ENCODE measurements around the gene FBXW12.
"Not testable (repeated sequence)": the region's sequence is repeated elsewhere in the genome, so short reads cannot be mapped to it uniquely, and the experiment has no call there.

The FBXW12 gene

DNA sequence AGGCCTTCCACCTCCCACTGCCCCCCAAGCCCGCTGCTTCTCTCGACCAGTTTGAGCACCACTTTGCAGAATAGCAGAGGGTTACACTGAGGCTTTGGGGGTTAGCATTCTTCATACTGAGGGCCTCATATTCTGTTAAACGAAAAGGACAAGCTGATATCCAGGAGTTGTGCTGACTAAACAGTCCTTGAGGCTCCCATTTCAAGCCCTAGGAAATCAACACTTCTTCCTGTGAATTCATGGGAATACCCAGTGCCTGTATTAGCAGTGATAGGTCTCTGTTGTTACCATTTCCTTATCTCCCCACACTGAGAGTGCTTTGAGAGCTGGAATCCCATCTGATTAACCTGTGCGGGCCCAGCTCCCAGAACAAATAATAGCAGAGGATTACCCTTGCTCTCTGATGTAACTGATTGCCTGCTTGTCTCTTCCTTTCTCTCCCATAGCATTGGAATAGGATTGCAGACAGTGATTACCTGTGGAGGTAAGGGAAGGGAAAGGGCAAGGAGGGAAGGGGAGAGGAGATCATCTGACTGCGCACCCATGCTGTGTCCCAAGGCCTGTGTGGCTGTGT lies 930 bp downstream of the FBXW12 start:
- no peak for DNase-seq (ENCODE audit: low read depth, low spot score)

DNA sequence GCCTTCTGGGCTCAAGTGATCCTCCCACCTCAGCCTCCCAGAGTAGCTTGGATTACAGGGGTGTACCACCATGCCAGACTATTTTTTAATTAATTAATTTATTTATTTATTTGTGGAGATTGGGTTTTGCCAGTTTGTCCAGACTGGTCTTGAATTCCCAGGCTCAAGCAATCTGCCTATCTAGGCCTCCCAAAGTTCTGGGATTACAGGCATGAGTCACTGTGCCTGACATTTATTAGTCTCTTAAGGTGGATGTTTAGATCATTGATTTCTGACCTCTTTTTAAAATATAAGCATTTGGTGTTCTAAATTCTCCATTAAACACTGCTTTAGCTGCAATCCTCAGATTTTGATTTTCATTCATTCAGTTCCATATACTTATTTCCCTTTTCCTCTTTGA lies 15.6 kb downstream of the FBXW12 start:
- DNase-seq (ENCODE audit: low read depth, low spot score): no peak

DNA sequence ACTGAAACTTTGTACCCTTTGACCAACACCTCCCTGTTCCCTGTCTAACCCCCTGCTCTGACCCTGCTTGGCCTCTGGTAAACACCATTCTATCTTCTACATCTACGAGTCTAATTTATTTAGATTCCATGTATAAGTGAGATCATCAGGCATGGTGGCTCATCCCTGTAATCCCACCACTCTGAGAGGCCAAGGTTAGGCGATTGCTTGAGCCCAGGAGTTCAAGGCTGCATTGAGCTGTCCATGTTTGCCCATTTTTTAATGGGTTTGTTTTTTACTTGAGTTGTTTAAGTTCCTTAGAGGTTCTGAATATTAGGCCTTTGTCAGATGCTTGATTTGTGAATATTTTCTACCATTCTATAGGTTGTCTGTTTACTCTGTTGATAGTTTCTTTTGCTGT lies 16.9 kb downstream of the FBXW12 start:
- DNase-seq (ENCODE audit: low read depth, low spot score): no peak

DNA sequence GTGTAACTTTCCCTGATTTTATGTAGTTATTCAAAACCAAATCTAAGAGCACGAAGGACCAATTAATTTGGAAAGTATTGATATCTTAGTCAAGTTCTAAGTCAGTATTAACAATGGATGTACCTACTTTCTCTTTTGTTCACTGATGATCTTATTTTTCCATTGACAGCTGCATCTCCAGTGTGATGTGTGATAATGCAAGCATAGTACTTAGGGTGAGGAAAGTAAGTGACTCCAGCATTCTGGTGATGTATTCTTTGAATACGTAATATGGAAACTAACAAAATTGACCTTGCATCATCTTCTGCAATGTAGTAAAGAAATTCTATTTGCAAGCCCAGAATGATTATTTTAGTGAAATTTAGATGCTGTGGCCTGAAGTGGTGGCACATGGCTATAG lies 22.4 kb downstream of the FBXW12 start:
- DNase-seq (ENCODE audit: low read depth, low spot score): no peak

DNA sequence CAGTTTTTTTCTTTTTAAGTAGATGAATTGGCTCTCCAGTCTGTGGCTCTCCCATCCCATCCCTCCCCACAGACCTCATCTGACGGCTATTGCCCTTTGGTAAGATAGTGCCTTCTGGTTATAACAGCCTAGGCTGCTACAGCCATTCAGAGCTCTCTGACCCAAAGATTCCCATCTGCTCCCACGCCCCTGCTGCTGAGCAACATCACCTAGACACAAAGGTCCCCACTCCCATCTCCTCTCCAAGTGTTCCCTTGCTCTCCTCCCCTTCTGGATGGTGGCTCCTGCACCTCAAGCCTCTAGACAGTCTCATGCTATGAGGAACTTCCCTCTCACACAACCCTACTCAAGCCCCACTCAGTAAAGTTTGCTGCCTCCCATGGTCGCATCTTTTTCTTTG lies 23.7 kb downstream of the FBXW12 start:
- DNase-seq (ENCODE audit: low read depth, low spot score): no peak

DNA sequence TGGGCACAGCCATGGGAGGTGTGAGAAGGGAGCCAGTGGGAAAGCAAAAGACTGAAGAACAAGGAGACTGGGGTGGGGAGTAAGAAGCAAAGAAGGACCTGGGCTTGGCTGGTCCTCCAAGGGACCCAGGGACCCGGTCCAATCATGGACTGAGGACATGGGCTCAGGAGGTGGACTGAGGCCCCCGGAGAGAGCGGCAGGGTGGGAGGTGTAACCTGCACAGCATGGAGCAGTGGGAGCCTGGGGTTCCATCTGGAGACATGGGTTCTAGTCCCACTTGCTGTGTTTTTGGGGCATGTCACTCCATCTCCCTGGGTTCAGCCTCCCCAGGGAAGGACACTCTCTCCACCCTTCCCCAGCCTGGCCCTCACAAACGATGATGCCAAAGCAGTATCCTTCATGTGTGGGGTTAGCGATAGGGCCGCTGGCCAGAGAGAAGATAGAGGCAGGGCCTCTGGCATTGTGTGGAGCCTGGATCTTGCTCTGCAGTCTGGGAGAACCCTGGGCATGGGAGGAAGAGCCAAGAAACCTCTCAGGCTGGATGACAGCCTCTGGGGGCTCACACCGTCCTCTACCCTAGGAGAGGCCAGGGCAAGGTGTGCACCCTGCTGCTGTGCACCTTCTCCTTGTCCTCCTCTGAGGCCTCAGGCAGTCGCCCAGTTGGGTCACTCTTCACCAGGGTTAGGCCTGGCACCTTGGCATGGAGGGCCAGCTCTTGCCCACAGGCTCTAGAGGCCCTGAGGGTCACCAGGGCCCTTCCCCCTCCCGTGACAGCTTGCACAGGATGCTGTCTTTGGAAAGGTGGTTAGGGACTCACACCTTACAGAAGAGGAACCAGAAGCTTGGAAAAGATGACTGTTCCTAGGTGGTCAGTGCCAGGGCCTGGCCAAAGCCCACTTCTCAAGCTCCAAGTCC lies 26.0 kb downstream of the FBXW12 start:
- no peak for DNase-seq (ENCODE audit: low read depth, low spot score)

DNA sequence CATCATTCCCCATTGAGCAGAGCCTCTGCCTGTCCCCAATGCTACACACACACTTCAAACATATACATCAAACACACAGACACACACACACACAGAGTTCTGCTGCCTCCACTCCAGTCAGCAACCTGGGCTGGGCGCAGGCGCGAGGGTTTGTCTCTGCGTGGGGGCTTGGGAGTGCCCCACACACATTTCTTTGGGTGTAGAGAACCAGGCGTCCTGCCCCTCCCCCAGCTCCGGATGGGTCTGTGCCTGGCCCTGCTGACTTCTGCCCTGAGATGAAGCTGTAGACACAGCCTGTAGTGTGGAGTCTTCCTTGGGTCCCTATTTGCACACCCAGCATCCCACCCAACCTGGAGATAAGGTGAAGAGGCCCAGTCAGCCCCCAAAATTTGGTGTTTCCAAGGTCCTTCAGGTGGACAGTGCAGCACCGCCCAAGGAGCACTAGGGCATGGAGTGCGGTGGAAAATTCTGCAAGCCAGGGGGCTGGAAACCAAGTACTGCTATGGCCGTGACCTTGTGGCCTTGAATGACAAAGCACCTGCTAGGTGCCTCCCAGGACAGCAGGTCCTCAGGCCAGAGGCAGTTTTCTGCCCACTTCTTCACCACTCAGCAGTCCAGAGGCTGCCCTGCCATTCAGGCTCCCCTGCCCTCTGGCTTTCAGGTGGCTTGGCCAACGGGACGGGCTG lies 26.8 kb downstream of the FBXW12 start:
- DNase-seq (ENCODE audit: low read depth, low spot score): no peak

DNA sequence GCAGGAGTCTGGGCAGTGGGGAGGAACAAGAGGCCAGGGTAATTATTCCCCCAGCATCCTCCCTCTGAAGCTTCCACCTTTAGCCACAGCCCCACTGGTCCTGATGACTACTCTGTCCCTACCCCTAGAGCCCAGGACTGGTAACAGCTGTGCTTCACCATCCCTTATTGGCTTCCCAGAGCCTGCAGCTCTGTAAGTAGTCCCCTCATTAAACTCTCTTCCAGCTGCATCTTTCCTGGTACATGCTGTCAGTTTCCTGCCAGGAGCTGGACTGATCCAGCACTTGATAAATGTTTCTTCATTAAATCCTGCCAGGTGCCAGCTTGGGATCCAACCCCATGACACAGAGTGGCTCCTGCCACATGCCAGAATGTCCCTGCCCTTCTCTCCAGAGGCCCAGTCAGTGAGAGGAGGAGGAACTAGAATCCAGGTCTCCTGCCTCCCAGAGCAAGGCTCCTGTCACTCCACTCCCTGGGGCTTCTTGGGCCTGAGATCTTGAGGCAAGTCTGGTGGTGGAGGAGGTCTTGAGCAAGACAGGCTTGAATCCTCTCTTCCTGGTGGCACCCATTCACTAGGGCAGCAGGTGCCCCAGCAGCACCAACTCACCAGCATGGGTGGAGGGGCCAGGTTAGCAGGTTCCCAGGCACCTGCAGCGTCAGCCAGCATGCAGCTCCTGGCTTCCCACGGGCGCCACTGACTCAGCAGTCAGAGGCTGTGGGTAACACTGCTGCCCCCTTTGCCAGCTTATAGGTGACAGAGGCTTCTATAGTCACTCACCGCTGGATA lies 27.6 kb downstream of the FBXW12 start:
- no peak for DNase-seq (ENCODE audit: low read depth, low spot score)

DNA sequence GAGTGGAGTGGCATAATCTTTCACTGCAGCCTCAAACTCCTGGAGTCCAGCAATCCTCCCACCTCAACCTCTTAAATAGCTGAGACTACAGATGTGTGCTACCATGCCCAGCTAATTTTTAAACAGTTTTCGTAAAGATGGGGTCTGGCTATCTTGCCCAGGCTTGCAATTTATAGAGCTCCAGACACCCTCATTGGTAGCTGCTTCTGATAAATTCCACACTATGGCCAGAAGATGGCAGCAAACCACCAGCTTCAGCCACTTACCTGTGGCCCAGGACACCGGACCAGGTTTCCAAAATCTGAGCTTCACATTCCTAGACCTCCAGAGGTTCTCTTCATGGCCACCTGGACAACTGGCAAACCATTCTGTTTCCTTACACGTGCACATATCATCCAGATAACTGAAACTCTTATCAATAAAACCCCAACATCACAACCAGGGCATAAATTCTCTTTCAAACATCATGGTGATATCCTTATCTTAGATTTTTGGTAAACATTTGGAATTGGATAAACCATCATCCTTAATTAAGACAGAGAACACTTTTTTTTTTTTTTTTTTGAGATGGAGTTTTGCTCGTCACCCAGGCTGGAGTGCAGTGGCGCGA lies 28.9 kb downstream of the FBXW12 start:
- no peak for DNase-seq (ENCODE audit: low read depth, low spot score)

DNA sequence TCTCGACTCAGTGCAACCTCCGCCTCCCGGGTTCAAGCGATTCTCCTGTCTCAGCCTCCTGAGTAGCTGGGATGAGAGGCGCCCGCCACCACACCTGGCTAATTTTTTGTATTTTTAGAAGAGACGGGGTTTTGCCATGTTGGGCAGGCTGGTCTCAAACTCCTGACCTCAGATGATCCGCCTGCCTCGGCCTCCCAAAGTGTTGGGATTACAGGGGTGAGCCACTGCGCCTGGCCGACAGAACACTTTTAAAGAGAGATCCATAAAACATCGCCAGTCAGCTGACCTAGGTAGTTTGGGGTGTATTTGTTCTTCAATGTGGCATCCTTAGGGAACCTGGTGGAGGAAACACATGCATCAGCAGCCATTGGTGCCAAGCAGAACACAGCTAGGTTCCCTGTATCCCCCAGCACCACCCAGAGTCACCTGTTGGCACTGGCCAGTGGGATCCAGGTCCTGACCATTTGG lies 29.4 kb downstream of the FBXW12 start:
- DNase-seq (ENCODE audit: low read depth, low spot score): not testable (repeated sequence)

DNA sequence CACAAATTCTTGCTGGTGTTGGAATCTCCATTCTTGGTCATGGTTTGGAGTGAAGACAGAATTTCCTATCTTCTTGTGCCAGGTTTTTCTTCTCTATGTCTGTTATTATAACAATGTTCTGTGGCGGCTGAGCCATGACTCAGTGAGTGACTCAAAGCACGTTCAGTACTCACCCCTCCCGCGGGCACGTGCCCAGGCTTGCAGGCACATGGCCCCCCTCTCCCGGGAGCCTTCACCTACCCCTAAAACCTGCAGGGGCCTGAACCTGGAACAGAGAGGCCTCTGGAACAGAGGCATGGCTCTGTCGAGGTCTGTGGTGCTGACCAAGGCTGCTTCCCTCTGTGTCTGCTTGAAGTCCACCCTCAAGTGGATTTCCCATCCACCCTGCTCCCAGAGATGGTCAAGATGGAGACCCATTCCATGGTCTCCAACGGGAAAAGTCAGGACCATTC lies 30.3 kb downstream of the FBXW12 start:
- DNase-seq (ENCODE audit: low read depth, low spot score): no peak

DNA sequence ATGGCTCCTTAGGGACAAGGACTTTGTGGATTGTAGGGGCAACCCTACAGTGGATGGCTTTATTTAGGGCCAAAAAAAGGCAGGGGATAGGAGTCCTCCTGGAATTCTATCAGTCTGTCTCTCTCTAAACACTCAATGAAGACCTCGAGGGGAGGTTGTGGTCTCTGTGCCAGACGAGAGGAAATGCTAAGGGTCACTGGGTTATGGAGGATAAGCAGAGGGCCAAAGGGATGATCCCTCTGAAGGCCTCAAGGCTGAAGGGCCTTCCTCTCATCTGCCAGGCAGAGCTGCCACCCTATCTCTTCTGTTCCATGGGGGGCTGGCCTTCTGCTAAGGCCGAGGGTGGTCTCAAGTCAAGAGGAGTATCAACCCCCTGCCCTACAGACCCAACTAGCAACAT lies 30.9 kb downstream of the FBXW12 start:
- no peak for DNase-seq (ENCODE audit: low read depth, low spot score)

DNA sequence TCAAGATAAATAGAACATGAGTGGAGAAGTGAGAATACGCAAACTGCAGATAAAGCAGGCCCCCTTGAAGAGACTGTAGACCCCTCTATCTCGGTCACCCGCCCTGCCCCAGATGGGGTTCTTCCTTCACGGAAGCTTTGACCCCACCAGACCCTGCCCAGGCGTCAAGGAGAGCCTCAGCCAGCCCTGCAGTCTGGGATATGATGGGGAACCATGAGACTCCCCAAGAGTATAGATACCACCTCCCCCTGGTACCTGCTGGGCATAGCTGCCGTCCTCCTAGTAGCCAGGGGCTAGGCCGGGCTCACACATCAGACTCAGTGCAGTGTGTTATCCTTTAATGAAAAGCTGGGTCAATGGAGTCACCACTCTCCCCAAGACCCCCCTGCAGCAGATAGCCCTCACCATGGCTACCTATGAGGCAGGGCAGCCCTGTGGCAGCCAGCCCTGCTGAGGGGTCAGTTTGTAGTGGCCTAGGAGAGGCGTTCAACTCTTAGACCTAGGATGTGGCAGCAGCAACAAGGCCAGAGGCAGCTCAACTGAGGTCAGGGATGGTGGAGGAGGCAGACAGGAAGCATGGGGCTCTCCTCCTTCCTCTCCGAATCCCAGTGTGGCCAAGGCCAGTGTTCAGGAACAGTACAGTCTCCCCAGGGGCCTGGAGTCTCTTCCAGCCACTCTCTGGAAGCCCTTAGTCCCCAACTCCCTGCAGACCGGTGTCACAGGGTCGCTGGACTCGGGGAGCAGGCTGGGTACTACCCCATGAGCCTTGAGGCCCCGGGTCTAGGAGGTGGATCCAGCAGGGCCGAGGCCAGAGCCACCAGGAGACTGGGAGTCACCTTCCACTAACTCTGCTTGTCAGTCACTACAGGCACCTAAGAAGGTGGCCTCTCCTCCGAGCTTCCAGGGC lies 31.8 kb downstream of the FBXW12 start:
- DNase-seq (ENCODE audit: low read depth, low spot score): no peak

DNA sequence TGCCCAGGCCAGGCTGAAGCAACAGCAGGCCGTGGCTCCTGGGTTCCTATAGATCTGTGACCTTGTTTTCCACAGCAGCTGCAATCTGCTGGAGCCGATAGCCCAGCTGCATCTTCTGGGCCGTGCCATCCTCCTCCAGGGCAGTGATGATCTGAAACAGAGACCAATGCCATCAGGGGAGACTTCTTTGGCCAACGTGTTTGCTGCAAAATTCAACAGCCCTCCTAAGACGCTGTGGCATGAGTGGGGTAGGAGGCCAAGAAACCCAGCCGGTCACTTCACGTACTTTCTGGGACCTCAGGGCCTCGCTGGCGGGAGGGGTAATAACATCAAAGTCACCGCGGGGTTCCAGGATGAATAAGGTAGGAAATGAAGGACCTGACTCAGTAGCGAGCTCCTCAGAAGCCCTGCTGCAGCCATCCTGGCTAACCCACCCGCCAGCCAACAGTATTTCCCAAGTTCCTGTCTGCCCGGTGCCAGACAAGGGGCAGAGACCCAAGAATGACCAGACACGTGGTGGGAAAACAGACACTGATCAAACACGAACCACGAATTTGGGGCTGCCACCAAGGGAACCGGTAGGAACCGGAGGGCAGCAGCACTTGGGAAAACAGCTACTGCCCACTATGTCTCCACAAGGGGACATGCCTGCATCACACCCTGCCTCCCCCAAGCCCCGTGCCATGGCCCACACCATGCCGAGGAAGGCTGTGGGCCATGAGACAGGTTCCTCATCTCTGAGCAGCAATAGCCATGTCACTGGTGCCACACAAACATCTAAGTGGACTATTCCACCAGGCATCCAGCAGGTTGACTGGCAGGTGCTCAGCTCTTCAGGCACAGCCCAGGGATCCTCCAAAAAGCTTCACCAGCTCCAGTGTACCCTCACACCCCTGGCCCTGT lies 32.7 kb downstream of the FBXW12 start:
- no peak for DNase-seq (ENCODE audit: low read depth, low spot score)

DNA sequence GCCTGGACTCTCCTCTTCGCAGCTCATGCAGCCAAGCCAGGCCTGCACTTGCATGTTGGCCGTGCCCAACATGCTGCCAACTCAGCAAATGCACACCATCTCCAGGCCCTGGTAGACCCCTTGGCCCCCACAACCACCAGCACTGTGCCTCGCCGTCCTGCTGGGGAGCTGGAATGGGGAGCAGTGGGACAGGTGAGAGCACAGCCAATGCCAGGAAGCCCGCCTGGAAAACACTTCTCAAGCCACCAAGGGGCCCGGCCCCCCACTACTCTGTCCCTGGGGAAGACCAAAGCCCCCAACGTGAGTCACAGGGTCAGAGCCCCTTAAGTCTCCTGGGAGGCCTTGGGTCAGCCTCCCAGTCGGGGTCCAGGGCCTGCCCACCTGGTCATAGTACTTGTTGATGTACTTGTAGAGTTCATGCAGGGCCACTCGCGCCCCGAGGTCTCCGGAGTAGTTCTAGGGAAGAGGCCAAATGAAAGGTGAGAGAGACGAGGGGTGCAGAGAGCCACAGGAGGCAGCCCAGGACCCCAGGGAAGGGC lies 33.4 kb downstream of the FBXW12 start:
- no peak for DNase-seq (ENCODE audit: low read depth, low spot score)

DNA sequence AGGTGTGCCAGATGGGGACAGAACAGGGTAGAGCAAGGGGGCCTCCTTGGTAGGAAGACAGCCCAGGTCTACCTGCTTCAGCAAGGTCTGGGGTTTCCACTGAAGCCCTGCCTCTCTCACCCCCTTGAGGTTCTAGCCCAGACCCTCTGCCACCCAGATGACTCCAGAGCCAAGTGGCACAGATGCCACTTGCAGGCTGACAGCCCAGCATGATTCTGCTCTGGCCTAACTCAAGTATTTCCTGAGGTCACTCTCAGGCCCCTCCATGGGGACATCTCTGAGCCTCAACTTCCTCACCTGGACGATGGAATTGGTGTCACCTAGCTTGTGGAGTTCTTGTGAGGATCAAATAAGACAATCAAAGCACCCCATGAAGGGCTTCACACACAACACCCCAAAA lies 34.0 kb downstream of the FBXW12 start:
- no peak for DNase-seq (ENCODE audit: low read depth, low spot score)

DNA sequence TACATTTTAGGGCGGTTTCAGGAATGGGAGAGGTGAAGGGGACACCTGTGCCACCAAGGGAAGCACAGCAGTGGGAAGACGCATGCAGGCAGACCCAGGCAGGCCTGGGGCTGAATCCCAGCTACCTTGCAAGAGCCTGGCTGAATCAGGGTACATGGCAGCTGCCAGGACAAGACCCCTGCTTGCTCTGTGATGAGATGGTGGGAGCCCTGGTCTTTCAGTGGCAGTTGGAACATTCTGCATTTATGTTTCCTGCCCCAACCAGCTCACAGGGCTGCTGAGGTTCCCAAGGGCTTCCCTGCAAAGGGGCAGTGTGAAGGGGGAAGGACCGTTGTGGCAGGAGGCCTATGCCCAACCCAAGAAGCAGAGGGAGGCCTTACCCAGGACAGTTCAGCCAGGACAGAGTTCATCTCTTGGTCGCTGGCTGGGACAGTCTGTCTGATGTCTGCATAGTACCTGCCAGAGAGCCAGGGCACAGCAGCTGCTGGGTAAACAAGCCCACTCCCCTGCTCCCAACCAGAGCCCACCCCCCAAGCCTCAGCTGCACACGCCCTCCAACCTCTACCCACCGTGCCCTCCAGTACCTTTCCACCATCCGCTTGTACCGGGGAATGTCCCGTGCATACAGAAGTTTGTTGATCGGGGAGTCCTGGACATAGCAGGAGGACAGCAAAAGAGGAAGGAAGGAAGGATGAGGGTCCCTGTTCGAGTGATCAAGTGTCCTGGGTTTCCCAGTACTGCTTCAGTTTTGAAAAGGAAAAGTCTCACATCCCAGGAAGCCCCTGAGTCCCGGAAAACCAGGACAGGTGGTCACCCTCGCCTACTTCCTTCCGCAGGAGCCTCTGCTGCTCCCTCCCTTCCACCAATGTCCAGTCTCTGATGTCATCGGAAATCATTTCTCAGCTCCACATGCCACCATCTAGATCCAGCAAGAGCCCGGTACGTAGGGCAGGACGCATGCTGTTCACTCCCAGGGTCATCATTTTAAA lies 34.7 kb downstream of the FBXW12 start:
- no peak for DNase-seq (ENCODE audit: low read depth, low spot score)
